DOHH2 (cell line): Measurements from ENCODE around the gene FAM76B.
A peak's percentile ranks its signal among the peaks of the same experiment; 100 is the strongest.

ENCODE experiments used
- H3F3A ChIP-seq: fragments of 200-600 bp; sonication (generic), shearing (Covaris generic); 2 replicates; pipeline ENCODE4 v1.6.0; 2016; ENCODE audit warnings: antibody characterized with exemption, mild to moderate bottlenecking; ENCODE audit not compliant: control insufficient read depth, insufficient read depth
- H3K27ac ChIP-seq: fragments of 200-600 bp; sonication (generic); 2 replicates; pipeline ENCODE4 v1.5.1; 2014; ENCODE audit warnings: low read depth, mild to moderate bottlenecking, low read length, moderate library complexity
- H3K27me3 ChIP-seq: fragments of 200-600 bp; sonication (generic); 2 replicates; pipeline ENCODE4 v1.6.1; 2014; ENCODE audit warnings: mild to moderate bottlenecking, low read length, mixed read lengths; ENCODE audit not compliant: control insufficient read depth
- H3K36me3 ChIP-seq: fragments of 200-600 bp; sonication (generic); 2 replicates; pipeline ENCODE4 v1.6.1; 2014; ENCODE audit warnings: mild to moderate bottlenecking, low read length, moderate library complexity, mixed read lengths; ENCODE audit not compliant: control insufficient read depth
- H3K4me1 ChIP-seq: fragments of 200-600 bp; sonication (generic); 2 replicates; pipeline ENCODE4 v1.6.1; 2014; ENCODE audit warnings: mild to moderate bottlenecking, low read length, mixed read lengths; ENCODE audit not compliant: control insufficient read depth
- H3K4me2 ChIP-seq: fragments of 200-600 bp; sonication (generic); 2 replicates; pipeline ENCODE4 v1.6.0; 2014; ENCODE audit warnings: mild to moderate bottlenecking, low read length, moderate library complexity
- H3K4me3 ChIP-seq: fragments of 200-600 bp; sonication (generic); 2 replicates; pipeline ENCODE4 v1.5.1; 2014; ENCODE audit warnings: mild to moderate bottlenecking, low read length, mixed read lengths
- H3K79me2 ChIP-seq: fragments of 200-600 bp; sonication (generic); 2 replicates; pipeline ENCODE4 v1.6.1; 2014; ENCODE audit warnings: mild to moderate bottlenecking, low read length, mixed read lengths; ENCODE audit not compliant: control insufficient read depth
- H3K9me2 ChIP-seq: fragments of 200-600 bp; sonication (generic); replicated peaks from 2 replicates; pipeline ENCODE4 v1.6.1; 2014; ENCODE audit warnings: mild to moderate bottlenecking, low read length, mixed read lengths; ENCODE audit not compliant: control insufficient read depth
- H3K9me3 ChIP-seq: fragments of 200-600 bp; sonication (generic); 2 replicates; pipeline ENCODE4 v1.6.1; 2014; ENCODE audit warnings: antibody characterized with exemption, low read length, mixed read lengths; ENCODE audit not compliant: control insufficient read depth, insufficient read depth
- H4K20me1 ChIP-seq: fragments of 200-600 bp; sonication (generic); 2 replicates; pipeline ENCODE4 v1.6.0; 2014; ENCODE audit warnings: low read depth, mild to moderate bottlenecking, antibody characterized with exemption, low read length, moderate library complexity; ENCODE audit not compliant: control insufficient read depth, insufficient read depth
- EZH2phosphoT487 ChIP-seq: fragments of 200-600 bp; sonication (generic); IDR thresholded peaks from 2 replicates; pipeline ENCODE4 v1.6.1; 2017; ENCODE audit warnings: borderline replicate concordance, mild to moderate bottlenecking, antibody characterized with exemption, low read length, moderate library complexity, mixed read lengths
- TF ChIP-seq, protein P1 (sequence below): fragments of 200-600 bp; sonication (generic); IDR thresholded peaks from one replicate; pipeline ENCODE4 v1.5.1; 2014; ENCODE audit warnings: antibody characterized with exemption, mild to moderate bottlenecking, low read depth, low read length; ENCODE audit not compliant: poor library complexity, severe bottlenecking

FAM76B gene

DNA sequence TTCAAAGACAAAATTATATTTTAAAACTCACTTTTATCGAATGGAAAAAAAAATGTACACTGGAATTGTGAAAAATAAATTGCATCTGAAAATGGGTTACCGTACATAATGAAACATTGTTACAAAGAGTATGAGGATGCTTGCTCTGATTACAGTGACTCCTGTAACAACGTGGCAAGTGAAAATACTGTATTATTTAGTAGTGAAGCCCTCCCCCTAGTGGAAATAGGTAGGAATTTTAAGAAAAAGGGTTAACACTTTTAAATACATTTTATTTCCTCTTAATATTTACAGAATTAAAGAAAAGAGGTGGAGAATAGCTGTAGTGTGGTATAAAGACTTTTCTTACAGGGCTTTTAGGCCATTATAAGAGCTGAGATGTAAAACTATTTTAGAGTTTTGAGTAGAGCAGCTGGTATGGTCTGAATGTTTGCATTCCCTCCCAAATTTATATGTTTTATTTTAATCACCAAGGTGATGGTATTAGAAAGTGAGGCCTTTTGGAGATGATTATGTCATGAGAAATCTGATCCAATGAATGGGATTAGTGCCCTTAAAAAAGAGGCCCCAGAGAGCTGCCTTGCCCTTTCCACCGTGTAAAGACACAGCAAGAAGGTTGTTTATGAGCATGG lies 25.2 kb downstream of the FAM76B start:
- Histone ChIP-seq H3K79me2 (no peaks in the 10 kb centered on the region), H3K36me3 (peaks cover 19% of the 10 kb centered on the region), H4K20me1 (no peaks in the 10 kb centered on the region), H3K27ac (no peak overlapping the region), H3K4me2 (peak overlapping the region; percentile 38), H3K9me3 (no peaks in the 10 kb centered on the region), H3K4me1 (peaks cover 26% of the 10 kb centered on the region), H3K9me2 (no peaks in the 10 kb centered on the region), H3K4me3 (no peak overlapping the region), H3K27me3 (no peaks in the 10 kb centered on the region), H3F3A (peaks cover 26% of the 10 kb centered on the region; the same call in 1 of the 2 replicates)
- TF ChIP-seq EZH2phosphoT487, result no peak
- TF ChIP-seq, protein P1, sequence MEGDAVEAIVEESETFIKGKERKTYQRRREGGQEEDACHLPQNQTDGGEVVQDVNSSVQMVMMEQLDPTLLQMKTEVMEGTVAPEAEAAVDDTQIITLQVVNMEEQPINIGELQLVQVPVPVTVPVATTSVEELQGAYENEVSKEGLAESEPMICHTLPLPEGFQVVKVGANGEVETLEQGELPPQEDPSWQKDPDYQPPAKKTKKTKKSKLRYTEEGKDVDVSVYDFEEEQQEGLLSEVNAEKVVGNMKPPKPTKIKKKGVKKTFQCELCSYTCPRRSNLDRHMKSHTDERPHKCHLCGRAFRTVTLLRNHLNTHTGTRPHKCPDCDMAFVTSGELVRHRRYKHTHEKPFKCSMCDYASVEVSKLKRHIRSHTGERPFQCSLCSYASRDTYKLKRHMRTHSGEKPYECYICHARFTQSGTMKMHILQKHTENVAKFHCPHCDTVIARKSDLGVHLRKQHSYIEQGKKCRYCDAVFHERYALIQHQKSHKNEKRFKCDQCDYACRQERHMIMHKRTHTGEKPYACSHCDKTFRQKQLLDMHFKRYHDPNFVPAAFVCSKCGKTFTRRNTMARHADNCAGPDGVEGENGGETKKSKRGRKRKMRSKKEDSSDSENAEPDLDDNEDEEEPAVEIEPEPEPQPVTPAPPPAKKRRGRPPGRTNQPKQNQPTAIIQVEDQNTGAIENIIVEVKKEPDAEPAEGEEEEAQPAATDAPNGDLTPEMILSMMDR, result peak; percentile 60

- Histone ChIP-seq H4K20me1 (no peaks in the 10 kb centered on the region), H3K9me3 (no peaks in the 10 kb centered on the region), H3K9me2 (no peaks in the 10 kb centered on the region), H3K79me2 (no peaks in the 10 kb centered on the region), H3K27ac (no peak overlapping the region), H3K36me3 (peaks cover under 1% of the 10 kb centered on the region; the same call in 1 of the 2 replicates), H3K4me3 (no peak overlapping the region), H3K27me3 (no peaks in the 10 kb centered on the region), H3K4me2 (no peak overlapping the region), H3K4me1 (peaks cover 31% of the 10 kb centered on the region), H3F3A (peaks cover 8% of the 10 kb centered on the region; the same call in 1 of the 2 replicates)
- TF ChIP-seq EZH2phosphoT487, result no peak
- TF ChIP-seq, protein P1, result no peak
These were observed 27.0 kb downstream of the FAM76B start for GRCh38 chr11:95762534-95762933.

- no peaks in the 10 kb centered on the region for H3K36me3 ChIP-seq
- no peaks in the 10 kb centered on the region for H3K9me3 ChIP-seq
- no peaks in the 10 kb centered on the region for H3K79me2 ChIP-seq
- no peaks in the 10 kb centered on the region for H3K27me3 ChIP-seq
- no peak overlapping the region for H3K4me2 ChIP-seq
- H3K9me2 ChIP-seq, result no peaks in the 10 kb centered on the region
- H3K4me1 ChIP-seq, result peaks cover 35% of the 10 kb centered on the region
- no peak overlapping the region for H3K27ac ChIP-seq
- H3F3A ChIP-seq, result peaks cover 2% of the 10 kb centered on the region; the same call in 1 of the 2 replicates
- no peaks in the 10 kb centered on the region for H4K20me1 ChIP-seq
- H3K4me3 ChIP-seq, result no peak overlapping the region
- TF ChIP-seq, protein P1, result no peak
- TF ChIP-seq EZH2phosphoT487, result no peak
These were observed 28.6 kb downstream of the FAM76B start for GRCh38 chr11:95760941-95761340.
